Liver (tissue), 9 donors: ENCODE data around the gene PRAMEF18. TPM values are rescaled to one million over a fixed set of nuclear protein-coding genes. Genes with fewer than 3 reads are reported as not detected.
"Not testable (repeated sequence)": the region's sequence is repeated elsewhere in the genome, so short reads cannot be mapped to it uniquely, and the experiment has no call there.

Experiments
- DNase-seq: peaks from one replicate; pipeline ENCODE4 v3.0.0-alpha.2; 2017; ENCODE audit warnings: low spot score
- H3K27ac ChIP-seq, 2 donors: one replicate each; pipeline ENCODE4 v1.7.0; 2013; ENCODE audit warnings: inconsistent platforms in 2 of 2, low read length in 2 of 2, control low read depth in 1 of 2, low read depth in 1 of 2, mild to moderate bottlenecking in 1 of 2
- H3K27me3 ChIP-seq, 4 donors: one replicate each; pipeline versions ENCODE4 v1.6.1 to v1.7.0; 2013; ENCODE audit warnings: low read length in 3 of 4, inconsistent platforms in 1 of 4, mild to moderate bottlenecking in 1 of 4, moderate library complexity in 1 of 4; ENCODE audit not compliant: control insufficient read depth in 4 of 4, insufficient read depth in 4 of 4
- H3K36me3 ChIP-seq, 4 donors: one replicate each; pipeline versions ENCODE4 v1.6.1 to v1.7.0; 2013; ENCODE audit warnings: low read length in 3 of 4, mild to moderate bottlenecking in 3 of 4, low read depth in 1 of 4, moderate library complexity in 1 of 4; ENCODE audit not compliant: control insufficient read depth in 4 of 4, insufficient read depth in 3 of 4
- H3K4me1 ChIP-seq, 4 donors: one replicate each; pipeline versions ENCODE4 v1.6.1 to v1.7.0; 2013; ENCODE audit warnings: low read length in 3 of 4, mild to moderate bottlenecking in 3 of 4, moderate library complexity in 1 of 4; ENCODE audit not compliant: control insufficient read depth in 4 of 4, insufficient read depth in 4 of 4
- H3K4me3 ChIP-seq, 3 donors: one replicate each; pipeline versions ENCODE4 v1.6.1 to v1.7.0; 2013; ENCODE audit warnings: low read length in 3 of 3, control low read depth in 1 of 3, low read depth in 1 of 3, mild to moderate bottlenecking in 1 of 3
- H3K9ac ChIP-seq, 2 donors: one replicate each; pipeline ENCODE4 v1.7.0; 2013; ENCODE audit warnings: low read length in 2 of 2, mild to moderate bottlenecking in 2 of 2, moderate library complexity in 2 of 2, control low read depth in 1 of 2, low read depth in 1 of 2
- H3K9me3 ChIP-seq, 4 donors: one replicate each; pipeline versions ENCODE4 v1.6.1 to v1.7.0; 2013; ENCODE audit warnings: low read length in 3 of 4; ENCODE audit not compliant: control insufficient read depth in 4 of 4
- WGBS: extraction: QIAGEN DNeasy Blood & Tissue Kit; methylation state at CpG from one replicate; pipeline ENCODE4 v1.1.7; 2013; 5-methylcytosine and 5-hydroxymethylcytosine counted together
- polyA plus RNA-seq, 2 donors: library from polyadenylated mRNA; stranded (reverse) in 1 of 2; unstranded in 1 of 2; fragments of 200-250 nt in 1 of 2; fragments of >200 nt in 1 of 2; fragmentation: Nextera tagmentation in 1 of 2; extraction: Ambion mirVana in 1 of 2; gene quantifications; one replicate each; pipeline versions ENCODE4 v1.2.1 to v1.2.3, GENCODE V29; 2013 to 2015
- total RNA-seq, 2 donors: library from RNA; depleted of rRNA; stranded (reverse); fragments of >200 nt; gene quantifications; one replicate each; pipeline ENCODE4 v1.2.3, GENCODE V29; 2014
- donor health status: healthy.
- donor health status: healthy.
- donor health status: healthy.
- donor health status: healthy.
- donor health status: healthy.

The PRAMEF18 gene
- total and polyA plus RNA-seq, 4 donors, result not detected

DNA sequence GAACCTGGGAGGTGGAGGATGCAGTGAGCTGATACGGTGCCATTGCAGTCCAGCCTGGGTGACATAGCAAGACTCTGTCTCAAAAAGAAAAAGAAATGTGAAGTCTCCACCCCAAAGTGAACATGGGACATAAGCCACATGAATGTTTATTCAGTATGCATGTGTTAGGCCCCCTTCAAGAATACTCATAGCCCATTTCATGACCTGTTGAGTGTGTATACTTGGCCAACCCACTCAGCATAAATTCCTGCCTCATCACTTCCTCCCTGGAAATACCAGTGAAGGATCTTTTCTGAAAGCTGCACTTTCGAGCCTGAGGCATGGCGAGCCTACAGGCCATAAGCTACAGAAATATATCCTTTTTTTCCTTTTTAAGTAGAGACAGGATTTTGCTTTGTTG is 6.8 kb downstream of the PRAMEF18 start:
- H3K9me3 ChIP-seq, H3K36me3 ChIP-seq, H3K27ac ChIP-seq, H3K27me3 ChIP-seq, H3K4me1 ChIP-seq, H3K4me3 ChIP-seq, DNase-seq, H3K9ac ChIP-seq: not testable (repeated sequence)
- WGBS, result no CpG with 5 or more reads among the region's 3 CpGs

DNA sequence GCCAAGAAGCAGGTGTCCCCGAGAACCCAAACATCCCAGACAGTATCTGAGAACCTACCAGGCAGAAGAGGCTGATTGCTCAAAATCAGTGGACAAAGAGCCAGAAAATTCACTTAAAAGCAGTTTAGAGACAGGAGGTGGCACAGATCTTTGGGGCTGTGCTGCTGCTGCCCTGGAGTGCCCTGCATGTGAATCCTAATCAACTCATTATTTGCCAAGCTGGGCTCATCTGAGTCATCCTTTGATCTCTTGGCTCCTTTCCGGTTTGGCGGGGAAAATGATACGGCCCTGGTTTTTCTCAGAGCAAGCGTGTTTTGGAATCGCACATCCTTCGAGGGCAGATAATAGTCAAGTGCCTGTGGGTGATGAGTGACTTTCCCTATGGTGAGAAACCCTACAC is 9.3 kb downstream of the PRAMEF18 start:
- not testable (repeated sequence) for H3K4me3 ChIP-seq, H3K36me3 ChIP-seq, H3K9me3 ChIP-seq, H3K4me1 ChIP-seq, H3K27me3 ChIP-seq, H3K27ac ChIP-seq, DNase-seq, H3K9ac ChIP-seq
- no CpG with 5 or more reads among the region's 7 CpGs for WGBS

GRCh38 chr1:13208712-13209111 is 17.2 kb downstream of the PRAMEF18 start:
- H3K27ac ChIP-seq, H3K4me3 ChIP-seq, H3K9ac ChIP-seq, DNase-seq, H3K27me3 ChIP-seq, H3K4me1 ChIP-seq, H3K36me3 ChIP-seq, H3K9me3 ChIP-seq: not testable (repeated sequence)
- no CpG with 5 or more reads among the region's 9 CpGs for WGBS

GRCh38 chr1:13201309-13201708 is 24.6 kb downstream of the PRAMEF18 start, which contains the start of gene PRAMEF13:
TSS of gene PRAMEF13 (minus strand) at chr1:13201409. CDS start at chr1:13199589, 1,820 bp downstream.
- H3K4me3 ChIP-seq, H3K27ac ChIP-seq, DNase-seq, H3K4me1 ChIP-seq, H3K9me3 ChIP-seq, H3K27me3 ChIP-seq, H3K9ac ChIP-seq, H3K36me3 ChIP-seq: not testable (repeated sequence)
- 70% methylated on average over 2 of the region's 5 CpGs for WGBS

Other genes starting within 250 kb of the PRAMEF18 start
- not detected for gene PRAMEF27, start 169.6 kb downstream of the PRAMEF18 start, total RNA-seq
- gene PRAMEF27, start 169.6 kb downstream of the PRAMEF18 start, polyA plus RNA-seq, result not detected
- gene HNRNPCL3, start 165.4 kb downstream of the PRAMEF18 start, total RNA-seq, result not detected
- gene HNRNPCL3, start 165.4 kb downstream of the PRAMEF18 start, polyA plus RNA-seq, result not detected
- not detected for gene PRAMEF25, start 155.4 kb downstream of the PRAMEF18 start, total RNA-seq
- not detected for gene PRAMEF25, start 155.4 kb downstream of the PRAMEF18 start, polyA plus RNA-seq
- gene HNRNPCL2, start 109.3 kb downstream of the PRAMEF18 start, total RNA-seq, result not detected
- gene HNRNPCL2, start 109.3 kb downstream of the PRAMEF18 start, polyA plus RNA-seq, result not detected
- gene PRAMEF26, start 70.1 kb downstream of the PRAMEF18 start, total RNA-seq, result not detected
- not detected for gene PRAMEF26, start 70.1 kb downstream of the PRAMEF18 start, polyA plus RNA-seq
- gene HNRNPCL4, start 60.5 kb downstream of the PRAMEF18 start, total RNA-seq, result not detected
- not detected for gene HNRNPCL4, start 60.5 kb downstream of the PRAMEF18 start, polyA plus RNA-seq
- gene PRAMEF9, start 54.3 kb downstream of the PRAMEF18 start, total RNA-seq, result not detected
- gene PRAMEF9, start 54.3 kb downstream of the PRAMEF18 start, polyA plus RNA-seq, result not detected
- gene PRAMEF13, start 24.7 kb downstream of the PRAMEF18 start, total RNA-seq, result not detected
- gene PRAMEF13, start 24.7 kb downstream of the PRAMEF18 start, polyA plus RNA-seq, result not detected
- gene PRAMEF5, start 28.0 kb upstream of the PRAMEF18 start, total RNA-seq, result not detected
- not detected for gene PRAMEF5, start 28.0 kb upstream of the PRAMEF18 start, polyA plus RNA-seq
- gene PRAMEF8, start 59.0 kb upstream of the PRAMEF18 start, total RNA-seq, result not detected
- gene PRAMEF8, start 59.0 kb upstream of the PRAMEF18 start, polyA plus RNA-seq, result not detected
- gene PRAMEF33, start 77.4 kb upstream of the PRAMEF18 start, total RNA-seq, result under 1 TPM in 1 of 2 donors, not detected in 1; 0.17 TPM
- gene PRAMEF33, start 77.4 kb upstream of the PRAMEF18 start, polyA plus RNA-seq, result under 1 TPM in 1 of 2 donors, not detected in 1; 0.12 TPM
- not detected for gene PRAMEF15, start 89.4 kb upstream of the PRAMEF18 start, total RNA-seq
- gene PRAMEF15, start 89.4 kb upstream of the PRAMEF18 start, polyA plus RNA-seq, result not detected
- gene PRAMEF14, start 121.0 kb upstream of the PRAMEF18 start, total RNA-seq, result not detected
- not detected for gene PRAMEF14, start 121.0 kb upstream of the PRAMEF18 start, polyA plus RNA-seq
- gene PRAMEF19, start 145.8 kb upstream of the PRAMEF18 start, total RNA-seq, result not detected
- gene PRAMEF19, start 145.8 kb upstream of the PRAMEF18 start, polyA plus RNA-seq, result not detected
- not detected for gene PRAMEF17, start 163.5 kb upstream of the PRAMEF18 start, total RNA-seq
- not detected for gene PRAMEF17, start 163.5 kb upstream of the PRAMEF18 start, polyA plus RNA-seq
- not detected for gene PRAMEF20, start 184.3 kb upstream of the PRAMEF18 start, total RNA-seq
- gene PRAMEF20, start 184.3 kb upstream of the PRAMEF18 start, polyA plus RNA-seq, result not detected